ENCODE data around the gene PRSS12. TPM values are rescaled to one million over a fixed set of nuclear protein-coding genes. Genes with fewer than 3 reads are reported as not detected.

PRSS12 gene
- polyA plus RNA-seq, 1 of the 3 experiments (the other 2 are of a cell fraction): 137 TPM

GRCh38 chr4:118284169-118284568, 68.6 kb downstream of the PRSS12 start:
- no peak for TF ChIP-seq RFX5 (IDR thresholded peaks at IDR 0.05; ENCODE audit: low read length)
- no peak for TF ChIP-seq NFIC (IDR thresholded peaks at IDR 0.05; ENCODE audit: borderline replicate concordance)
- TF ChIP-seq SMC3 (IDR thresholded peaks at IDR 0.05; ENCODE audit: low read depth, low read length): no peak
- TF ChIP-seq POLR2AphosphoS5 (IDR thresholded peaks at IDR 0.05; ENCODE audit: low read depth, low read length): no peak
- no peak for TF ChIP-seq RXRA (IDR thresholded peaks at IDR 0.05; ENCODE audit: borderline replicate concordance, low read depth)
- no peak for TF ChIP-seq CHD2 (IDR thresholded peaks at IDR 0.05; ENCODE audit: low read length, partially characterized antibody)
- no peak for TF ChIP-seq MEF2A (IDR thresholded peaks at IDR 0.05; ENCODE audit: borderline replicate concordance, low read depth)
- TF ChIP-seq GATA2 (CRISPR knock-in tag; IDR thresholded peaks at IDR 0.05): no peak
- TF ChIP-seq, protein P1, sequence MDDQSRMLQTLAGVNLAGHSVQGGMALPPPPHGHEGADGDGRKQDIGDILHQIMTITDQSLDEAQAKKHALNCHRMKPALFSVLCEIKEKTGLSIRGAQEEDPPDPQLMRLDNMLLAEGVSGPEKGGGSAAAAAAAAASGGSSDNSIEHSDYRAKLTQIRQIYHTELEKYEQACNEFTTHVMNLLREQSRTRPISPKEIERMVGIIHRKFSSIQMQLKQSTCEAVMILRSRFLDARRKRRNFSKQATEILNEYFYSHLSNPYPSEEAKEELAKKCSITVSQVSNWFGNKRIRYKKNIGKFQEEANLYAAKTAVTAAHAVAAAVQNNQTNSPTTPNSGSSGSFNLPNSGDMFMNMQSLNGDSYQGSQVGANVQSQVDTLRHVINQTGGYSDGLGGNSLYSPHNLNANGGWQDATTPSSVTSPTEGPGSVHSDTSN (IDR thresholded peaks at IDR 0.05): no peak
- ChIA-PET CTCF (interaction anchor here (1.7 to 6.7 kb wide), 2 partner anchors 52 to 68 kb away, joined by 4 to 69 read pairs; partner anchors contain the start of gene PRSS12), POLR2A (interaction anchor here (0.6 to 1.0 kb wide), 2 partner anchors 24 to 69 kb away, joined by 3 to 4 read pairs; partner anchors contain the start of gene PRSS12)
- Histone ChIP-seq H3K4me3 (ENCODE audit: low read depth in 2 of 2, low read length in 1 of 2) (no peak overlapping the region), H3K36me3 (replicated peaks in 1 of 2; ENCODE audit: control insufficient read depth in 1 of 2, insufficient read depth in 2 of 2, low read length in 1 of 2) (peaks cover 27 to 38% of the 10 kb centered on the region in 2 experiments), H3K79me2 (ENCODE audit: insufficient read depth) (peaks cover 17% of the 10 kb centered on the region), H3K4me1 (ENCODE audit: control insufficient read depth in 1 of 2, insufficient read depth in 2 of 2, low read depth in 1 of 2, low read length in 1 of 2) (peaks cover 10 to 39% of the 10 kb centered on the region in 2 experiments), H4K20me1 (ENCODE audit: insufficient read depth) (peaks cover 25% of the 10 kb centered on the region), H3K9ac (no peak overlapping the region), H3K27me3 (ENCODE audit: insufficient read depth) (no peaks in the 10 kb centered on the region), H3K9me2 (no peaks in the 10 kb centered on the region), H3F3A (replicated peaks; ENCODE audit: insufficient read depth) (peaks cover 59% of the 10 kb centered on the region), H2AFZ (ENCODE audit: low read depth) (no peak overlapping the region), H3K4me2 (no peak overlapping the region), H3K27ac (ENCODE audit: low read depth in 2 of 2, low read length in 1 of 2) (no peak overlapping the region), H3K9me3 (no peaks in the 10 kb centered on the region)
- WGBS (ENCODE audit: low lambda C conversion rate): 98% methylated on average over 3 of the region's 3 CpGs
- DNase-seq: no peak

GRCh38 chr4:118282692-118283091, 70.1 kb downstream of the PRSS12 start:
- POLR2A ChIA-PET: no interaction called here
- Histone ChIP-seq H3K4me2 (no peak overlapping the region), H3K79me2 (ENCODE audit: insufficient read depth) (peaks cover 30% of the 10 kb centered on the region), H4K20me1 (ENCODE audit: insufficient read depth) (peaks cover 27% of the 10 kb centered on the region), H3K27me3 (ENCODE audit: insufficient read depth) (no peaks in the 10 kb centered on the region), H3K4me3 (ENCODE audit: low read depth in 2 of 2, low read length in 1 of 2) (no peak overlapping the region), H3K9me3 (no peaks in the 10 kb centered on the region), H3K9ac (no peak overlapping the region), H3K4me1 (ENCODE audit: control insufficient read depth in 1 of 2, insufficient read depth in 2 of 2, low read depth in 1 of 2, low read length in 1 of 2) (peaks cover 10 to 24% of the 10 kb centered on the region in 2 experiments; a peak in 3 of 4 replicates), H2AFZ (ENCODE audit: low read depth) (no peak overlapping the region), H3K9me2 (no peaks in the 10 kb centered on the region), H3K27ac (ENCODE audit: low read depth in 2 of 2, low read length in 1 of 2) (peak overlapping the region; percentile 74 to 94), H3F3A (replicated peaks; ENCODE audit: insufficient read depth) (peaks cover 45% of the 10 kb centered on the region), H3K36me3 (replicated peaks in 1 of 2; ENCODE audit: control insufficient read depth in 1 of 2, insufficient read depth in 2 of 2, low read length in 1 of 2) (peaks cover 28 to 36% of the 10 kb centered on the region in 2 experiments)
- DNase-seq: no peak
- WGBS (ENCODE audit: low lambda C conversion rate): 43% methylated on average over 4 of the region's 4 CpGs
- CTCF ChIA-PET: interaction anchor here (1.2 to 6.7 kb wide), 3 partner anchors 10 to 70 kb away, joined by 3 to 69 read pairs (median 6); partner anchors contain the start of gene PRSS12
- 0 out of 2 replicates have a peak, but pooled peaks have one; percentile 4 for TF ChIP-seq FOSL2 (IDR thresholded peaks at IDR 0.05; ENCODE audit: borderline replicate concordance, low read depth)
- no peak; the same call in 1 of the 2 replicates for TF ChIP-seq TCF12 (IDR thresholded peaks at IDR 0.05)
- TF ChIP-seq NFIC (IDR thresholded peaks at IDR 0.05; ENCODE audit: borderline replicate concordance): no peak; the same call in 1 of the 2 replicates
- TF ChIP-seq SMC3 (IDR thresholded peaks at IDR 0.05; ENCODE audit: low read depth, low read length): no peak
- TF ChIP-seq, protein P1 (IDR thresholded peaks at IDR 0.05): no peak
- no peak; the same call in 1 of the 2 replicates for TF ChIP-seq JUND (IDR thresholded peaks at IDR 0.05)
- TF ChIP-seq MXI1 (IDR thresholded peaks at IDR 0.05; ENCODE audit: low read depth, low read length): no peak
- TF ChIP-seq EP300 (IDR thresholded peaks at IDR 0.05; ENCODE audit: borderline replicate concordance in 1 of 2, low read depth in 1 of 2, low read length in 1 of 2): no peak
- TF ChIP-seq MEF2A (IDR thresholded peaks at IDR 0.05; ENCODE audit: borderline replicate concordance, low read depth): no peak
- no peak for TF ChIP-seq IRF3 (IDR thresholded peaks at IDR 0.05; ENCODE audit: low read depth, low read length)
- peak; percentile 12 for TF ChIP-seq POLR2AphosphoS5 (IDR thresholded peaks at IDR 0.05; ENCODE audit: low read depth, low read length)
- TF ChIP-seq TAF1 (IDR thresholded peaks at IDR 0.05; ENCODE audit: borderline replicate concordance, low read depth, low read length): no peak
- TF ChIP-seq, protein P2, sequence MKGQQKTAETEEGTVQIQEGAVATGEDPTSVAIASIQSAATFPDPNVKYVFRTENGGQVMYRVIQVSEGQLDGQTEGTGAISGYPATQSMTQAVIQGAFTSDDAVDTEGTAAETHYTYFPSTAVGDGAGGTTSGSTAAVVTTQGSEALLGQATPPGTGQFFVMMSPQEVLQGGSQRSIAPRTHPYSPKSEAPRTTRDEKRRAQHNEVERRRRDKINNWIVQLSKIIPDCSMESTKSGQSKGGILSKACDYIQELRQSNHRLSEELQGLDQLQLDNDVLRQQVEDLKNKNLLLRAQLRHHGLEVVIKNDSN (IDR thresholded peaks at IDR 0.05; ENCODE audit: borderline replicate concordance, low read depth): no peak
- TF ChIP-seq CHD2 (IDR thresholded peaks at IDR 0.05; ENCODE audit: low read length, partially characterized antibody): no peak
- TF ChIP-seq, protein P3, sequence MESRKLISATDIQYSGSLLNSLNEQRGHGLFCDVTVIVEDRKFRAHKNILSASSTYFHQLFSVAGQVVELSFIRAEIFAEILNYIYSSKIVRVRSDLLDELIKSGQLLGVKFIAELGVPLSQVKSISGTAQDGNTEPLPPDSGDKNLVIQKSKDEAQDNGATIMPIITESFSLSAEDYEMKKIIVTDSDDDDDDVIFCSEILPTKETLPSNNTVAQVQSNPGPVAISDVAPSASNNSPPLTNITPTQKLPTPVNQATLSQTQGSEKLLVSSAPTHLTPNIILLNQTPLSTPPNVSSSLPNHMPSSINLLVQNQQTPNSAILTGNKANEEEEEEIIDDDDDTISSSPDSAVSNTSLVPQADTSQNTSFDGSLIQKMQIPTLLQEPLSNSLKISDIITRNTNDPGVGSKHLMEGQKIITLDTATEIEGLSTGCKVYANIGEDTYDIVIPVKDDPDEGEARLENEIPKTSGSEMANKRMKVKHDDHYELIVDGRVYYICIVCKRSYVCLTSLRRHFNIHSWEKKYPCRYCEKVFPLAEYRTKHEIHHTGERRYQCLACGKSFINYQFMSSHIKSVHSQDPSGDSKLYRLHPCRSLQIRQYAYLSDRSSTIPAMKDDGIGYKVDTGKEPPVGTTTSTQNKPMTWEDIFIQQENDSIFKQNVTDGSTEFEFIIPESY (IDR thresholded peaks at IDR 0.05; ENCODE audit: borderline replicate concordance, low read depth): no peak
